ENCODE data around the gene SPATA25.

The SPATA25 gene

DNA sequence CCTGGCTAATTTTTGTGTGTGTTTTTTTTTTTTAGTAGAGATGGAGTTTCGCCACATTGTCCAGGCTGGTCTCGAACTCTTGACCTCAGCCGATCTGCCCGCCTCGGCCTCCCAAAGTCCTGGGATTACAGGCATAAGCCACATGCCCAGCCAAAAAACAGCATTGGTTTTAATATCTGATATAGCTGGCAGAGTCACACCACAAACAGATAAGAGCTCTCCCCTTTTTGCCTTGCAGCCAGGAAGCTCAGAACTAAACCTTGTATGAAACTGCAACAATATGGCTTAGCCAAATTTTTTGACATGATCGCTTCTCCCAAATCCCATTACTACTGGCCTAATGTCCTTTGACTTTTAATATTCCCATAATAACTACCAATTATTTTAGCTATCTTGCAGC is 35.1 kb downstream of the SPATA25 start:
- Histone ChIP-seq H3K4me2 (ENCODE audit: low read depth, low read length, poor library complexity, severe bottlenecking) (no peak overlapping the region), H3K79me2 (ENCODE audit: insufficient read depth, low read length) (peaks cover 19% of the 10 kb centered on the region), H3K27me3 (ENCODE audit: low read length) (no peaks in the 10 kb centered on the region), H3K9me3 (ENCODE audit: insufficient read depth, low read length) (no peaks in the 10 kb centered on the region), H3K4me3 (ENCODE audit: insufficient read depth, low read length, poor library complexity, severe bottlenecking) (no peak overlapping the region), H4K20me1 (ENCODE audit: low read depth, low read length) (no peaks in the 10 kb centered on the region), H3K9me2 (replicated peaks; ENCODE audit: insufficient read depth, low read length) (no peaks in the 10 kb centered on the region), H2AFZ (ENCODE audit: low read depth, low read length, severe bottlenecking) (no peak overlapping the region), H3K9ac (ENCODE audit: low read length) (no peak overlapping the region), H3K27ac (ENCODE audit: low read depth, low read length) (no peak overlapping the region), H3F3A (ENCODE audit: insufficient read depth) (no peaks in the 10 kb centered on the region), H3K36me3 (ENCODE audit: low read length) (no peaks in the 10 kb centered on the region)
- TF ChIP-seq EZH2phosphoT487 (conservative IDR thresholded peaks at IDR 0.05; ENCODE audit: low read length), result no peak
- TF ChIP-seq, protein P1, sequence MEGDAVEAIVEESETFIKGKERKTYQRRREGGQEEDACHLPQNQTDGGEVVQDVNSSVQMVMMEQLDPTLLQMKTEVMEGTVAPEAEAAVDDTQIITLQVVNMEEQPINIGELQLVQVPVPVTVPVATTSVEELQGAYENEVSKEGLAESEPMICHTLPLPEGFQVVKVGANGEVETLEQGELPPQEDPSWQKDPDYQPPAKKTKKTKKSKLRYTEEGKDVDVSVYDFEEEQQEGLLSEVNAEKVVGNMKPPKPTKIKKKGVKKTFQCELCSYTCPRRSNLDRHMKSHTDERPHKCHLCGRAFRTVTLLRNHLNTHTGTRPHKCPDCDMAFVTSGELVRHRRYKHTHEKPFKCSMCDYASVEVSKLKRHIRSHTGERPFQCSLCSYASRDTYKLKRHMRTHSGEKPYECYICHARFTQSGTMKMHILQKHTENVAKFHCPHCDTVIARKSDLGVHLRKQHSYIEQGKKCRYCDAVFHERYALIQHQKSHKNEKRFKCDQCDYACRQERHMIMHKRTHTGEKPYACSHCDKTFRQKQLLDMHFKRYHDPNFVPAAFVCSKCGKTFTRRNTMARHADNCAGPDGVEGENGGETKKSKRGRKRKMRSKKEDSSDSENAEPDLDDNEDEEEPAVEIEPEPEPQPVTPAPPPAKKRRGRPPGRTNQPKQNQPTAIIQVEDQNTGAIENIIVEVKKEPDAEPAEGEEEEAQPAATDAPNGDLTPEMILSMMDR (IDR thresholded peaks at IDR 0.05; ENCODE audit: insufficient read depth, low read length, poor library complexity, severe bottlenecking), result no peak

DNA sequence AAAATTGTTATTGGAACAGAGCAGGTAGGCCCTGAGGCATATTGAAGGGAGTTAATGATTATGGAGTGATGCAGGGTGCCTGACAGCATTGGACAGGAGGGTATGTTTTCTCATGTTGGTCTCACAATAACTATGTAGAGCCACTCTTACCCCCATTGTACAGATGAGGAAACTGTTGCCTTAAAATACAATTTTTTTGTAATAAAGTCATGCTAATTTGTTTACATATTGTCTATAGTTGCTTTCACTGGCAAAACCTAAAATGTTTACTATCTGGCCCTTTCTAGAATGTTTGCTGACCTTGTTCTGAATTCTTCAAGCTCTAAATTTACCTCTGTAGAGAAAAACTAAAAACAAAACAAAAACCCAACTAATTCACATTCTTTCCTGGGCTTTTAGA is 35.9 kb downstream of the SPATA25 start:
- peaks cover 13% of the 10 kb centered on the region for H3K79me2 ChIP-seq (ENCODE audit: insufficient read depth, low read length)
- no peaks in the 10 kb centered on the region for H4K20me1 ChIP-seq (ENCODE audit: low read depth, low read length)
- no peak overlapping the region for H2AFZ ChIP-seq (ENCODE audit: low read depth, low read length, severe bottlenecking)
- H3K4me3 ChIP-seq (ENCODE audit: insufficient read depth, low read length, poor library complexity, severe bottlenecking), result no peak overlapping the region
- H3K9me2 ChIP-seq (replicated peaks; ENCODE audit: insufficient read depth, low read length), result no peaks in the 10 kb centered on the region
- H3F3A ChIP-seq (ENCODE audit: insufficient read depth), result no peaks in the 10 kb centered on the region
- H3K9ac ChIP-seq (ENCODE audit: low read length), result no peak overlapping the region
- H3K36me3 ChIP-seq (ENCODE audit: low read length), result no peaks in the 10 kb centered on the region
- TF ChIP-seq, protein P1 (IDR thresholded peaks at IDR 0.05; ENCODE audit: insufficient read depth, low read length, poor library complexity, severe bottlenecking), result no peak
- TF ChIP-seq EZH2phosphoT487 (conservative IDR thresholded peaks at IDR 0.05; ENCODE audit: low read length), result no peak
- no peaks in the 10 kb centered on the region for H3K27me3 ChIP-seq (ENCODE audit: low read length)
- no peak overlapping the region for H3K27ac ChIP-seq (ENCODE audit: low read depth, low read length)
- no peaks in the 10 kb centered on the region for H3K9me3 ChIP-seq (ENCODE audit: insufficient read depth, low read length)
- no peak overlapping the region for H3K4me2 ChIP-seq (ENCODE audit: low read depth, low read length, poor library complexity, severe bottlenecking)

DNA sequence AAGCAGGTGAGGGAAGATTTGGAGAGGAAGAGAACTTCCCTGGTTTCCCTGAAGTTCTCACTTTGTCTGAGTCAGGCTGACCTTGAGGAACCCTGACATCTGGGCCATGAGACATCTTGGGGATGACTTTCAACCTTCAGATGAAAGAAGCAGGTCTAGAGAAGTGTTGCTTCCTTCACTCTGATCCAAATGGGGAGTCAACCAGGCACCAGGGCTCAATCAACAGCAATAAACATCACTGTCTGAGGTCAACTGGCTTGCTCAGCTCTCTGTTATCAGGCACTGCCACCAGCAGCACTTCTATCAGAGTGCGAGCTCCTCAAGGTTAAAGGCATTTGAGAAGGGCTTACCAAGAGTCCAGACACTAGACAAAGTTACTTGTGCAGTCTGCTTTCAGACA is 36.5 kb downstream of the SPATA25 start:
- no peaks in the 10 kb centered on the region for H3K9me3 ChIP-seq (ENCODE audit: insufficient read depth, low read length)
- no peak for TF ChIP-seq EZH2phosphoT487 (conservative IDR thresholded peaks at IDR 0.05; ENCODE audit: low read length)
- TF ChIP-seq, protein P1 (IDR thresholded peaks at IDR 0.05; ENCODE audit: insufficient read depth, low read length, poor library complexity, severe bottlenecking), result no peak
- H3K9ac ChIP-seq (ENCODE audit: low read length), result no peak overlapping the region
- no peak overlapping the region for H3K4me3 ChIP-seq (ENCODE audit: insufficient read depth, low read length, poor library complexity, severe bottlenecking)
- no peaks in the 10 kb centered on the region for H4K20me1 ChIP-seq (ENCODE audit: low read depth, low read length)
- no peaks in the 10 kb centered on the region for H3F3A ChIP-seq (ENCODE audit: insufficient read depth)
- no peak overlapping the region for H2AFZ ChIP-seq (ENCODE audit: low read depth, low read length, severe bottlenecking)
- H3K27ac ChIP-seq (ENCODE audit: low read depth, low read length), result no peak overlapping the region
- no peaks in the 10 kb centered on the region for H3K27me3 ChIP-seq (ENCODE audit: low read length)
- peaks cover 7% of the 10 kb centered on the region for H3K79me2 ChIP-seq (ENCODE audit: insufficient read depth, low read length)
- no peaks in the 10 kb centered on the region for H3K36me3 ChIP-seq (ENCODE audit: low read length)
- no peak overlapping the region for H3K4me2 ChIP-seq (ENCODE audit: low read depth, low read length, poor library complexity, severe bottlenecking)
- no peaks in the 10 kb centered on the region for H3K9me2 ChIP-seq (replicated peaks; ENCODE audit: insufficient read depth, low read length)
